H1 (cell line): Measurements from ENCODE around the gene BARX1. TPM values are rescaled to one million over a fixed set of nuclear protein-coding genes. Genes with fewer than 3 reads are reported as not detected.

Experiments used
- BCL11A ChIP-seq, 2 experiments: IDR thresholded peaks; one replicate each; pipeline ENCODE4 v1.6.1; 2011; ENCODE audit warnings: low read depth in 2 of 2, low read length in 2 of 2, mild to moderate bottlenecking in 2 of 2
- HDAC2 ChIP-seq, 2 experiments: fragments of 300-600 bp in 1 of 2; sonication (generic) in 1 of 2; IDR thresholded peaks; 2 replicates each; pipeline ENCODE4 v1.6.1; 2011 to 2012; ENCODE audit warnings: low read depth in 2 of 2, low read length in 2 of 2, mild to moderate bottlenecking in 2 of 2, moderate library complexity in 2 of 2, borderline replicate concordance in 1 of 2, inconsistent platforms in 1 of 2
- SAP30 ChIP-seq: fragments of 300-600 bp; sonication (generic); IDR thresholded peaks from 2 replicates; pipeline ENCODE4 v1.7.1; 2012; ENCODE audit warnings: low read length, moderate library complexity, mild to moderate bottlenecking, inconsistent platforms; ENCODE audit not compliant: insufficient read depth, insufficient replicate concordance
- TAF1 ChIP-seq: IDR thresholded peaks from 2 replicates; pipeline ENCODE4 v1.6.1; 2011; ENCODE audit warnings: mild to moderate bottlenecking, low read depth, low read length
- YY1 ChIP-seq: IDR thresholded peaks from 2 replicates; pipeline ENCODE4 v1.6.1; 2011; ENCODE audit warnings: low read depth, mild to moderate bottlenecking, low read length
- polyA plus RNA-seq, 7 experiments: library from polyadenylated mRNA; depleted of rRNA in 3 of 7; stranded (reverse) in 5 of 7; unstranded in 2 of 7; fragments of >200 nt in 5 of 7; fragments of 200-250 nt in 2 of 7; gene quantifications; 1 replicate in 5 of 7; 2 replicates in 1 of 7; 4 replicates in 1 of 7; pipeline versions ENCODE4 v1.2.1 to v1.2.3, GENCODE V29; 2011 to 2013; ENCODE audit warnings: missing spikeins in 2 of 7, mixed read lengths in 2 of 7
- total RNA-seq: library from RNA; stranded (reverse); fragmentation: NEBNext Ultra II Directional; extraction: Animal tissue kit (Norgen Biotek cat#: 25700); gene quantifications from 2 replicates; pipeline ENCODE4 v1.2.1, GENCODE V29; 2021
- TF ChIP-seq, protein P1 (sequence below): IDR thresholded peaks from 2 replicates; pipeline ENCODE4 v1.6.1; 2012; ENCODE audit warnings: low read length, inconsistent platforms
- TF ChIP-seq, protein P2 (sequence below): IDR thresholded peaks from 2 replicates; pipeline ENCODE4 v1.6.1; 2011; ENCODE audit warnings: low read depth, mild to moderate bottlenecking, low read length; ENCODE audit not compliant: insufficient read depth

Gene BARX1
- total and polyA plus RNA-seq, 2 of the 8 experiments (the other 6 are each of a cell fraction or from before 2014, with no cell fraction given): 0.79 to 2.6 TPM

GRCh38 chr9:93983875-93984274, 28.7 kb upstream of the BARX1 start (continued):
- TF ChIP-seq, protein P1, sequence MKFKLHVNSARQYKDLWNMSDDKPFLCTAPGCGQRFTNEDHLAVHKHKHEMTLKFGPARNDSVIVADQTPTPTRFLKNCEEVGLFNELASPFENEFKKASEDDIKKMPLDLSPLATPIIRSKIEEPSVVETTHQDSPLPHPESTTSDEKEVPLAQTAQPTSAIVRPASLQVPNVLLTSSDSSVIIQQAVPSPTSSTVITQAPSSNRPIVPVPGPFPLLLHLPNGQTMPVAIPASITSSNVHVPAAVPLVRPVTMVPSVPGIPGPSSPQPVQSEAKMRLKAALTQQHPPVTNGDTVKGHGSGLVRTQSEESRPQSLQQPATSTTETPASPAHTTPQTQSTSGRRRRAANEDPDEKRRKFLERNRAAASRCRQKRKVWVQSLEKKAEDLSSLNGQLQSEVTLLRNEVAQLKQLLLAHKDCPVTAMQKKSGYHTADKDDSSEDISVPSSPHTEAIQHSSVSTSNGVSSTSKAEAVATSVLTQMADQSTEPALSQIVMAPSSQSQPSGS: no peak
- TF ChIP-seq BCL11A (IDR thresholded peaks at IDR 0.05; ENCODE audit: low read depth in 2 of 2, low read length in 2 of 2) (no peak), HDAC2 (IDR thresholded peaks at IDR 0.05; ENCODE audit: borderline replicate concordance in 1 of 2, low read depth in 2 of 2, low read length in 2 of 2) (no peak), YY1 (no peak), SAP30 (no peak), TAF1 (no peak)
- TF ChIP-seq, protein P2, sequence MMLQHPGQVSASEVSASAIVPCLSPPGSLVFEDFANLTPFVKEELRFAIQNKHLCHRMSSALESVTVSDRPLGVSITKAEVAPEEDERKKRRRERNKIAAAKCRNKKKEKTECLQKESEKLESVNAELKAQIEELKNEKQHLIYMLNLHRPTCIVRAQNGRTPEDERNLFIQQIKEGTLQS: no peak
